Liver (tissue), 9 donors: Measurements from ENCODE around the gene USP46. TPM values are rescaled to one million over a fixed set of nuclear protein-coding genes. Genes with fewer than 3 reads are reported as not detected.

ENCODE experiments used
- DNase-seq: peaks from one replicate; pipeline ENCODE4 v3.0.0-alpha.2; 2017; ENCODE audit warnings: low spot score
- H3K27ac ChIP-seq, 2 donors: one replicate each; pipeline ENCODE4 v1.7.0; 2013; ENCODE audit warnings: inconsistent platforms in 2 of 2, low read length in 2 of 2, control low read depth in 1 of 2, low read depth in 1 of 2, mild to moderate bottlenecking in 1 of 2
- H3K27me3 ChIP-seq, 4 donors: one replicate each; pipeline versions ENCODE4 v1.6.1 to v1.7.0; 2013; ENCODE audit warnings: low read length in 3 of 4, inconsistent platforms in 1 of 4, mild to moderate bottlenecking in 1 of 4, moderate library complexity in 1 of 4; ENCODE audit not compliant: control insufficient read depth in 4 of 4, insufficient read depth in 4 of 4
- H3K36me3 ChIP-seq, 4 donors: one replicate each; pipeline versions ENCODE4 v1.6.1 to v1.7.0; 2013; ENCODE audit warnings: low read length in 3 of 4, mild to moderate bottlenecking in 3 of 4, low read depth in 1 of 4, moderate library complexity in 1 of 4; ENCODE audit not compliant: control insufficient read depth in 4 of 4, insufficient read depth in 3 of 4
- H3K4me1 ChIP-seq, 4 donors: one replicate each; pipeline versions ENCODE4 v1.6.1 to v1.7.0; 2013; ENCODE audit warnings: low read length in 3 of 4, mild to moderate bottlenecking in 3 of 4, moderate library complexity in 1 of 4; ENCODE audit not compliant: control insufficient read depth in 4 of 4, insufficient read depth in 4 of 4
- H3K4me3 ChIP-seq, 3 donors: one replicate each; pipeline versions ENCODE4 v1.6.1 to v1.7.0; 2013; ENCODE audit warnings: low read length in 3 of 3, control low read depth in 1 of 3, low read depth in 1 of 3, mild to moderate bottlenecking in 1 of 3
- H3K9ac ChIP-seq, 2 donors: one replicate each; pipeline ENCODE4 v1.7.0; 2013; ENCODE audit warnings: low read length in 2 of 2, mild to moderate bottlenecking in 2 of 2, moderate library complexity in 2 of 2, control low read depth in 1 of 2, low read depth in 1 of 2
- H3K9me3 ChIP-seq, 4 donors: one replicate each; pipeline versions ENCODE4 v1.6.1 to v1.7.0; 2013; ENCODE audit warnings: low read length in 3 of 4; ENCODE audit not compliant: control insufficient read depth in 4 of 4
- ATF3 ChIP-seq: IDR thresholded peaks from 2 replicates; pipeline ENCODE4 v1.6.1; 2016; ENCODE audit warnings: antibody characterized with exemption
- EGR1 ChIP-seq, 2 donors: IDR thresholded peaks; 2 replicates each; pipeline ENCODE4 v1.6.1; 2016 to 2018; ENCODE audit warnings: antibody characterized with exemption in 2 of 2, low read depth in 2 of 2
- FOXA1 ChIP-seq: IDR thresholded peaks from 2 replicates; pipeline ENCODE4 v1.6.1; 2016; ENCODE audit warnings: antibody characterized with exemption
- FOXA2 ChIP-seq: IDR thresholded peaks from 2 replicates; pipeline ENCODE4 v1.6.1; 2016; ENCODE audit warnings: antibody characterized with exemption
- GABPA ChIP-seq, 2 donors: IDR thresholded peaks in 1 of 2; conservative IDR thresholded peaks in 1 of 2; 2 replicates each; pipeline ENCODE4 v1.6.1; 2016; ENCODE audit warnings: antibody characterized with exemption in 2 of 2, mild to moderate bottlenecking in 1 of 2, moderate library complexity in 1 of 2
- HNF4A ChIP-seq, 2 donors: conservative IDR thresholded peaks; 2 replicates each; pipeline ENCODE4 v1.6.1; 2016; ENCODE audit warnings: antibody characterized with exemption in 2 of 2, mild to moderate bottlenecking in 2 of 2
- HNF4G ChIP-seq: IDR thresholded peaks from 2 replicates; pipeline ENCODE4 v1.6.1; 2016; ENCODE audit warnings: antibody characterized with exemption
- JUND ChIP-seq, 2 donors: IDR thresholded peaks; 2 replicates each; pipeline ENCODE4 v1.6.1; 2016; ENCODE audit warnings: antibody characterized with exemption in 2 of 2
- MAX ChIP-seq: IDR thresholded peaks from 2 replicates; pipeline ENCODE4 v1.6.1; 2016; ENCODE audit warnings: antibody characterized with exemption
- NR2F2 ChIP-seq: IDR thresholded peaks from 2 replicates; pipeline ENCODE4 v1.6.1; 2016; ENCODE audit warnings: antibody characterized with exemption
- RAD21 ChIP-seq, 2 donors: IDR thresholded peaks; 2 replicates each; pipeline ENCODE4 v1.6.1; 2016; ENCODE audit warnings: antibody characterized with exemption in 2 of 2, mild to moderate bottlenecking in 2 of 2
- RXRA ChIP-seq, 2 donors: IDR thresholded peaks; 2 replicates each; pipeline ENCODE4 v1.6.1; 2017 to 2018; ENCODE audit warnings: antibody characterized with exemption in 2 of 2, mild to moderate bottlenecking in 1 of 2
- SP1 ChIP-seq: IDR thresholded peaks from 2 replicates; pipeline ENCODE4 v1.6.1; 2018; ENCODE audit warnings: antibody characterized with exemption, mild to moderate bottlenecking
- TAF1 ChIP-seq: conservative IDR thresholded peaks from 2 replicates; pipeline ENCODE4 v1.6.1; 2016; ENCODE audit warnings: antibody characterized with exemption, mild to moderate bottlenecking
- YY1 ChIP-seq: IDR thresholded peaks from 2 replicates; pipeline ENCODE4 v1.6.1; 2016; ENCODE audit warnings: antibody characterized with exemption, mild to moderate bottlenecking
- WGBS: extraction: QIAGEN DNeasy Blood & Tissue Kit; methylation state at CpG from one replicate; pipeline ENCODE4 v1.1.7; 2013; 5-methylcytosine and 5-hydroxymethylcytosine counted together
- polyA plus RNA-seq, 2 donors: library from polyadenylated mRNA; stranded (reverse) in 1 of 2; unstranded in 1 of 2; fragments of 200-250 nt in 1 of 2; fragments of >200 nt in 1 of 2; fragmentation: Nextera tagmentation in 1 of 2; extraction: Ambion mirVana in 1 of 2; gene quantifications; one replicate each; pipeline versions ENCODE4 v1.2.1 to v1.2.3, GENCODE V29; 2013 to 2015
- total RNA-seq, 2 donors: library from RNA; depleted of rRNA; stranded (reverse); fragments of >200 nt; gene quantifications; one replicate each; pipeline ENCODE4 v1.2.3, GENCODE V29; 2014
- TF ChIP-seq, protein P1 (sequence below): IDR thresholded peaks from 2 replicates; pipeline ENCODE4 v1.6.1; 2016; ENCODE audit warnings: antibody characterized with exemption
- TF ChIP-seq, protein P2 (sequence below): IDR thresholded peaks from 2 replicates; pipeline ENCODE4 v1.6.1; 2016; ENCODE audit warnings: antibody characterized with exemption, mild to moderate bottlenecking
- TF ChIP-seq, protein P3 (sequence below): fragments of 150-350 bp; IDR thresholded peaks from 2 replicates; pipeline ENCODE4 v1.5.1; 2017; ENCODE audit warnings: improper control_type of control experiment, low read depth, low read length; ENCODE audit not compliant: missing input control
- donor health status: healthy.
- donor health status: healthy.
- donor health status: healthy.
- donor health status: healthy.
- donor health status: healthy.

Gene USP46
- total and polyA plus RNA-seq, 4 donors: 2.3 to 5.5 (median 3.9) TPM

- DNase-seq: no peak
- Histone ChIP-seq H3K4me1 (no peaks in the 10 kb centered on the region), H3K27ac (no peak overlapping the region), H3K9me3 (no peaks in the 10 kb centered on the region), H3K9ac (no peak overlapping the region), H3K36me3 (peaks cover 0 to 4% (median 1%) of the 10 kb centered on the region in 4 donors), H3K27me3 (no peaks in the 10 kb centered on the region), H3K4me3 (no peak overlapping the region)
- TF ChIP-seq NR2F2 (no peak), ATF3 (no peak), SP1 (no peak), TAF1 (no peak), HNF4A (conservative IDR thresholded peaks at IDR 0.05) (no peak), FOXA2 (no peak), FOXA1 (no peak), EGR1 (IDR thresholded peaks at IDR 0.05; ENCODE audit: low read depth in 2 of 2) (no peak), YY1 (no peak), GABPA (IDR thresholded peaks at IDR 0.05 in 1 of 2, conservative IDR thresholded peaks at IDR 0.05 in 1 of 2) (no peak), RAD21 (IDR thresholded peaks at IDR 0.05) (no peak), RXRA (IDR thresholded peaks at IDR 0.05) (no peak)
- TF ChIP-seq, protein P1, sequence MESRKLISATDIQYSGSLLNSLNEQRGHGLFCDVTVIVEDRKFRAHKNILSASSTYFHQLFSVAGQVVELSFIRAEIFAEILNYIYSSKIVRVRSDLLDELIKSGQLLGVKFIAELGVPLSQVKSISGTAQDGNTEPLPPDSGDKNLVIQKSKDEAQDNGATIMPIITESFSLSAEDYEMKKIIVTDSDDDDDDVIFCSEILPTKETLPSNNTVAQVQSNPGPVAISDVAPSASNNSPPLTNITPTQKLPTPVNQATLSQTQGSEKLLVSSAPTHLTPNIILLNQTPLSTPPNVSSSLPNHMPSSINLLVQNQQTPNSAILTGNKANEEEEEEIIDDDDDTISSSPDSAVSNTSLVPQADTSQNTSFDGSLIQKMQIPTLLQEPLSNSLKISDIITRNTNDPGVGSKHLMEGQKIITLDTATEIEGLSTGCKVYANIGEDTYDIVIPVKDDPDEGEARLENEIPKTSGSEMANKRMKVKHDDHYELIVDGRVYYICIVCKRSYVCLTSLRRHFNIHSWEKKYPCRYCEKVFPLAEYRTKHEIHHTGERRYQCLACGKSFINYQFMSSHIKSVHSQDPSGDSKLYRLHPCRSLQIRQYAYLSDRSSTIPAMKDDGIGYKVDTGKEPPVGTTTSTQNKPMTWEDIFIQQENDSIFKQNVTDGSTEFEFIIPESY: no peak
- TF ChIP-seq, protein P2, sequence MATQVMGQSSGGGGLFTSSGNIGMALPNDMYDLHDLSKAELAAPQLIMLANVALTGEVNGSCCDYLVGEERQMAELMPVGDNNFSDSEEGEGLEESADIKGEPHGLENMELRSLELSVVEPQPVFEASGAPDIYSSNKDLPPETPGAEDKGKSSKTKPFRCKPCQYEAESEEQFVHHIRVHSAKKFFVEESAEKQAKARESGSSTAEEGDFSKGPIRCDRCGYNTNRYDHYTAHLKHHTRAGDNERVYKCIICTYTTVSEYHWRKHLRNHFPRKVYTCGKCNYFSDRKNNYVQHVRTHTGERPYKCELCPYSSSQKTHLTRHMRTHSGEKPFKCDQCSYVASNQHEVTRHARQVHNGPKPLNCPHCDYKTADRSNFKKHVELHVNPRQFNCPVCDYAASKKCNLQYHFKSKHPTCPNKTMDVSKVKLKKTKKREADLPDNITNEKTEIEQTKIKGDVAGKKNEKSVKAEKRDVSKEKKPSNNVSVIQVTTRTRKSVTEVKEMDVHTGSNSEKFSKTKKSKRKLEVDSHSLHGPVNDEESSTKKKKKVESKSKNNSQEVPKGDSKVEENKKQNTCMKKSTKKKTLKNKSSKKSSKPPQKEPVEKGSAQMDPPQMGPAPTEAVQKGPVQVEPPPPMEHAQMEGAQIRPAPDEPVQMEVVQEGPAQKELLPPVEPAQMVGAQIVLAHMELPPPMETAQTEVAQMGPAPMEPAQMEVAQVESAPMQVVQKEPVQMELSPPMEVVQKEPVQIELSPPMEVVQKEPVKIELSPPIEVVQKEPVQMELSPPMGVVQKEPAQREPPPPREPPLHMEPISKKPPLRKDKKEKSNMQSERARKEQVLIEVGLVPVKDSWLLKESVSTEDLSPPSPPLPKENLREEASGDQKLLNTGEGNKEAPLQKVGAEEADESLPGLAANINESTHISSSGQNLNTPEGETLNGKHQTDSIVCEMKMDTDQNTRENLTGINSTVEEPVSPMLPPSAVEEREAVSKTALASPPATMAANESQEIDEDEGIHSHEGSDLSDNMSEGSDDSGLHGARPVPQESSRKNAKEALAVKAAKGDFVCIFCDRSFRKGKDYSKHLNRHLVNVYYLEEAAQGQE: no peak
- WGBS: 92% methylated on average over 2 of the region's 2 CpGs
These were observed 37.5 kb downstream of the USP46 start for GRCh38 chr4:52621567-52621966.

- H3K36me3 ChIP-seq: no peaks in the 10 kb centered on the region
- H3K9ac ChIP-seq: no peak overlapping the region
- H3K4me1 ChIP-seq: no peaks in the 10 kb centered on the region
- DNase-seq: no peak
- WGBS: 70% methylated on average over 2 of the region's 2 CpGs
- H3K27ac ChIP-seq: no peak overlapping the region
- H3K4me3 ChIP-seq: no peak overlapping the region
- no peaks in the 10 kb centered on the region for H3K27me3 ChIP-seq
- H3K9me3 ChIP-seq: no peaks in the 10 kb centered on the region
- no peak for TF ChIP-seq YY1
- no peak for TF ChIP-seq RAD21 (IDR thresholded peaks at IDR 0.05)
- TF ChIP-seq, protein P1: no peak
- TF ChIP-seq JUND (IDR thresholded peaks at IDR 0.05): no peak
- no peak for TF ChIP-seq FOXA1
- no peak for TF ChIP-seq TAF1
- no peak for TF ChIP-seq HNF4G
- no peak for TF ChIP-seq NR2F2
- TF ChIP-seq MAX: no peak
- TF ChIP-seq SP1: no peak
- TF ChIP-seq GABPA (IDR thresholded peaks at IDR 0.05 in 1 of 2, conservative IDR thresholded peaks at IDR 0.05 in 1 of 2): no peak
- TF ChIP-seq RXRA (IDR thresholded peaks at IDR 0.05): no peak
- TF ChIP-seq FOXA2: no peak
- TF ChIP-seq ATF3: no peak
- no peak for TF ChIP-seq EGR1 (IDR thresholded peaks at IDR 0.05; ENCODE audit: low read depth in 2 of 2)
- TF ChIP-seq, protein P2: no peak
- TF ChIP-seq, protein P3, sequence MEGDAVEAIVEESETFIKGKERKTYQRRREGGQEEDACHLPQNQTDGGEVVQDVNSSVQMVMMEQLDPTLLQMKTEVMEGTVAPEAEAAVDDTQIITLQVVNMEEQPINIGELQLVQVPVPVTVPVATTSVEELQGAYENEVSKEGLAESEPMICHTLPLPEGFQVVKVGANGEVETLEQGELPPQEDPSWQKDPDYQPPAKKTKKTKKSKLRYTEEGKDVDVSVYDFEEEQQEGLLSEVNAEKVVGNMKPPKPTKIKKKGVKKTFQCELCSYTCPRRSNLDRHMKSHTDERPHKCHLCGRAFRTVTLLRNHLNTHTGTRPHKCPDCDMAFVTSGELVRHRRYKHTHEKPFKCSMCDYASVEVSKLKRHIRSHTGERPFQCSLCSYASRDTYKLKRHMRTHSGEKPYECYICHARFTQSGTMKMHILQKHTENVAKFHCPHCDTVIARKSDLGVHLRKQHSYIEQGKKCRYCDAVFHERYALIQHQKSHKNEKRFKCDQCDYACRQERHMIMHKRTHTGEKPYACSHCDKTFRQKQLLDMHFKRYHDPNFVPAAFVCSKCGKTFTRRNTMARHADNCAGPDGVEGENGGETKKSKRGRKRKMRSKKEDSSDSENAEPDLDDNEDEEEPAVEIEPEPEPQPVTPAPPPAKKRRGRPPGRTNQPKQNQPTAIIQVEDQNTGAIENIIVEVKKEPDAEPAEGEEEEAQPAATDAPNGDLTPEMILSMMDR: no peak
These were observed 39.5 kb downstream of the USP46 start for GRCh38 chr4:52619591-52619931.
